Liver (tissue), 9 donors: ENCODE measurements around the gene CAPNS2. TPM values are rescaled to one million over a fixed set of nuclear protein-coding genes. Genes with fewer than 3 reads are reported as not detected.

Experiments
- DNase-seq: peaks from one replicate; pipeline ENCODE4 v3.0.0-alpha.2; 2017; ENCODE audit warnings: low spot score
- H3K27ac ChIP-seq, 2 donors: one replicate each; pipeline ENCODE4 v1.7.0; 2013; ENCODE audit warnings: inconsistent platforms in 2 of 2, low read length in 2 of 2, control low read depth in 1 of 2, low read depth in 1 of 2, mild to moderate bottlenecking in 1 of 2
- H3K27me3 ChIP-seq, 4 donors: one replicate each; pipeline versions ENCODE4 v1.6.1 to v1.7.0; 2013; ENCODE audit warnings: low read length in 3 of 4, inconsistent platforms in 1 of 4, mild to moderate bottlenecking in 1 of 4, moderate library complexity in 1 of 4; ENCODE audit not compliant: control insufficient read depth in 4 of 4, insufficient read depth in 4 of 4
- H3K36me3 ChIP-seq, 4 donors: one replicate each; pipeline versions ENCODE4 v1.6.1 to v1.7.0; 2013; ENCODE audit warnings: low read length in 3 of 4, mild to moderate bottlenecking in 3 of 4, low read depth in 1 of 4, moderate library complexity in 1 of 4; ENCODE audit not compliant: control insufficient read depth in 4 of 4, insufficient read depth in 3 of 4
- H3K4me1 ChIP-seq, 4 donors: one replicate each; pipeline versions ENCODE4 v1.6.1 to v1.7.0; 2013; ENCODE audit warnings: low read length in 3 of 4, mild to moderate bottlenecking in 3 of 4, moderate library complexity in 1 of 4; ENCODE audit not compliant: control insufficient read depth in 4 of 4, insufficient read depth in 4 of 4
- H3K4me3 ChIP-seq, 3 donors: one replicate each; pipeline versions ENCODE4 v1.6.1 to v1.7.0; 2013; ENCODE audit warnings: low read length in 3 of 3, control low read depth in 1 of 3, low read depth in 1 of 3, mild to moderate bottlenecking in 1 of 3
- H3K9ac ChIP-seq, 2 donors: one replicate each; pipeline ENCODE4 v1.7.0; 2013; ENCODE audit warnings: low read length in 2 of 2, mild to moderate bottlenecking in 2 of 2, moderate library complexity in 2 of 2, control low read depth in 1 of 2, low read depth in 1 of 2
- H3K9me3 ChIP-seq, 4 donors: one replicate each; pipeline versions ENCODE4 v1.6.1 to v1.7.0; 2013; ENCODE audit warnings: low read length in 3 of 4; ENCODE audit not compliant: control insufficient read depth in 4 of 4
- CTCF ChIP-seq: fragments of 150-350 bp; IDR thresholded peaks from 2 replicates; pipeline ENCODE4 v1.5.1; 2017; ENCODE audit warnings: improper control_type of control experiment, low read depth, low read length; ENCODE audit not compliant: missing input control
- EGR1 ChIP-seq, 2 donors: IDR thresholded peaks; 2 replicates each; pipeline ENCODE4 v1.6.1; 2016 to 2018; ENCODE audit warnings: antibody characterized with exemption in 2 of 2, low read depth in 2 of 2
- FOXA1 ChIP-seq: IDR thresholded peaks from 2 replicates; pipeline ENCODE4 v1.6.1; 2016; ENCODE audit warnings: antibody characterized with exemption
- FOXA2 ChIP-seq: IDR thresholded peaks from 2 replicates; pipeline ENCODE4 v1.6.1; 2016; ENCODE audit warnings: antibody characterized with exemption
- GABPA ChIP-seq, 2 donors: IDR thresholded peaks in 1 of 2; conservative IDR thresholded peaks in 1 of 2; 2 replicates each; pipeline ENCODE4 v1.6.1; 2016; ENCODE audit warnings: antibody characterized with exemption in 2 of 2, mild to moderate bottlenecking in 1 of 2, moderate library complexity in 1 of 2
- HNF4A ChIP-seq, 2 donors: conservative IDR thresholded peaks; 2 replicates each; pipeline ENCODE4 v1.6.1; 2016; ENCODE audit warnings: antibody characterized with exemption in 2 of 2, mild to moderate bottlenecking in 2 of 2
- HNF4G ChIP-seq: IDR thresholded peaks from 2 replicates; pipeline ENCODE4 v1.6.1; 2016; ENCODE audit warnings: antibody characterized with exemption
- JUND ChIP-seq, 2 donors: IDR thresholded peaks; 2 replicates each; pipeline ENCODE4 v1.6.1; 2016; ENCODE audit warnings: antibody characterized with exemption in 2 of 2
- MAX ChIP-seq: IDR thresholded peaks from 2 replicates; pipeline ENCODE4 v1.6.1; 2016; ENCODE audit warnings: antibody characterized with exemption
- NR2F2 ChIP-seq: IDR thresholded peaks from 2 replicates; pipeline ENCODE4 v1.6.1; 2016; ENCODE audit warnings: antibody characterized with exemption
- RAD21 ChIP-seq, 2 donors: IDR thresholded peaks; 2 replicates each; pipeline ENCODE4 v1.6.1; 2016; ENCODE audit warnings: antibody characterized with exemption in 2 of 2, mild to moderate bottlenecking in 2 of 2
- REST ChIP-seq: IDR thresholded peaks from 2 replicates; pipeline ENCODE4 v1.6.1; 2016; ENCODE audit warnings: antibody characterized with exemption, mild to moderate bottlenecking
- RXRA ChIP-seq, 2 donors: IDR thresholded peaks; 2 replicates each; pipeline ENCODE4 v1.6.1; 2017 to 2018; ENCODE audit warnings: antibody characterized with exemption in 2 of 2, mild to moderate bottlenecking in 1 of 2
- SP1 ChIP-seq: IDR thresholded peaks from 2 replicates; pipeline ENCODE4 v1.6.1; 2018; ENCODE audit warnings: antibody characterized with exemption, mild to moderate bottlenecking
- TAF1 ChIP-seq: conservative IDR thresholded peaks from 2 replicates; pipeline ENCODE4 v1.6.1; 2016; ENCODE audit warnings: antibody characterized with exemption, mild to moderate bottlenecking
- YY1 ChIP-seq: IDR thresholded peaks from 2 replicates; pipeline ENCODE4 v1.6.1; 2016; ENCODE audit warnings: antibody characterized with exemption, mild to moderate bottlenecking
- WGBS: extraction: QIAGEN DNeasy Blood & Tissue Kit; methylation state at CpG from one replicate; pipeline ENCODE4 v1.1.7; 2013; 5-methylcytosine and 5-hydroxymethylcytosine counted together
- polyA plus RNA-seq, 2 donors: library from polyadenylated mRNA; stranded (reverse) in 1 of 2; unstranded in 1 of 2; fragments of 200-250 nt in 1 of 2; fragments of >200 nt in 1 of 2; fragmentation: Nextera tagmentation in 1 of 2; extraction: Ambion mirVana in 1 of 2; gene quantifications; one replicate each; pipeline versions ENCODE4 v1.2.1 to v1.2.3, GENCODE V29; 2013 to 2015
- total RNA-seq, 2 donors: library from RNA; depleted of rRNA; stranded (reverse); fragments of >200 nt; gene quantifications; one replicate each; pipeline ENCODE4 v1.2.3, GENCODE V29; 2014
- TF ChIP-seq, protein P1 (sequence below): IDR thresholded peaks from 2 replicates; pipeline ENCODE4 v1.6.1; 2016; ENCODE audit warnings: antibody characterized with exemption
- donor health status: healthy.
- donor health status: healthy.
- donor health status: healthy.
- donor health status: healthy.
- donor health status: healthy.

Gene CAPNS2
- total and polyA plus RNA-seq, 4 donors = 0.33 to 0.42 TPM; not detected in 2

DNA sequence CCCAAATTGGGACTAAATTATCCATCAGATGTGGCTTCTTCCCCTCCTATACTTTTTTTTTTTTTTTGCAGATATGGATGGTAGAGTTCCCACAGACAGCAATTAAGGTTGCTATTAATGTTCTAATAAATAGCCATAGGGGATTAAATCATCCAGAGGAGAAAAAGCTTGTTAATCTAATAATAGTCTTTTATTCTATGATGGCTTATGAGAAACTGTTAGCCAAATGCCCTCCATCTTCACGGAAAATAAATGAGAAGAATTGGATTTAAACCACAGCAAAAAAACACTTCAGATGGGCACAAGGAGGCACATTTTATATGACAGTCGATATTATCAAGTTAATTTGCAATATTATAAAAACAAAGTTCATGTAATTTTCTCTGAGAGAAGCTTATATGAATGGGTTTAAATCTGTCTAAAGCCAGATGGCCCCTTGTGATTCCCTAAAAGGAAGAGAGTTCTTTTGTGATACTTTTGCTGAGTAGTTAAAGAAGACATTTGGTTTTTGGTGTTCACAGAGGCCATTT is 5.1 kb upstream of the CAPNS2 start:
- peaks cover 0 to 3% (median 0%) of the 10 kb centered on the region in 4 donors for H3K36me3 ChIP-seq
- H3K27me3 ChIP-seq = no peaks in the 10 kb centered on the region
- no peak for DNase-seq
- TF ChIP-seq HNF4G (no peak), SP1 (no peak), MAX (no peak), JUND (IDR thresholded peaks at IDR 0.05) (no peak), REST (no peak), CTCF (no peak), RAD21 (IDR thresholded peaks at IDR 0.05) (no peak), RXRA (IDR thresholded peaks at IDR 0.05) (no peak), TAF1 (no peak), FOXA1 (no peak), YY1 (no peak)
- TF ChIP-seq, protein P1, sequence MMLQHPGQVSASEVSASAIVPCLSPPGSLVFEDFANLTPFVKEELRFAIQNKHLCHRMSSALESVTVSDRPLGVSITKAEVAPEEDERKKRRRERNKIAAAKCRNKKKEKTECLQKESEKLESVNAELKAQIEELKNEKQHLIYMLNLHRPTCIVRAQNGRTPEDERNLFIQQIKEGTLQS = no peak
- H3K4me3 ChIP-seq = no peak overlapping the region
- H3K9me3 ChIP-seq = no peaks in the 10 kb centered on the region
- WGBS = 86% methylated on average over 2 of the region's 2 CpGs
- H3K9ac ChIP-seq = no peak overlapping the region
- H3K4me1 ChIP-seq = no peaks in the 10 kb centered on the region
- H3K27ac ChIP-seq = no peak overlapping the region

DNA sequence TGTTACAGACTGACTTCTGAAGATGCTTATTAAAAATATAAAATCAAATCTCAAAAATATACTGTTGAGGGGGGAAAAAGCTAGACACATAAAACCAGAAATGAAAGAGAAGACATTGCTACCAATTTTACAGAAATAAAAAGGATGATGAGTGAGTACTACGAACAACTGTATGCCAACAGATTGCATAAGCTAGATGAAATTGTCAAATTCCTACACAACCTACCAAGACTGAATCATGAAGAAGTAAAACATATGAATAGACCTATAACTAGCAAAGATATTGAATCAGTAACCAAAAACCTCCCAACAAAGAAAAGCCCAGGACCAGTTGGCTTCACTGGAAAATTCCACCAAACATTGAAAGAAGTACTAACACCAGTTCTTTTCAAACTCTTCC is 3.5 kb upstream of the CAPNS2 start:
- no peak for TF ChIP-seq SP1
- no peak for TF ChIP-seq JUND (IDR thresholded peaks at IDR 0.05)
- TF ChIP-seq FOXA1 = no peak
- no peak for TF ChIP-seq RXRA (IDR thresholded peaks at IDR 0.05)
- TF ChIP-seq, protein P1 = no peak
- no peak for TF ChIP-seq MAX
- TF ChIP-seq RAD21 (IDR thresholded peaks at IDR 0.05) = no peak
- TF ChIP-seq EGR1 (IDR thresholded peaks at IDR 0.05; ENCODE audit: low read depth in 2 of 2) = no peak
- TF ChIP-seq HNF4A (conservative IDR thresholded peaks at IDR 0.05) = no peak
- TF ChIP-seq YY1 = no peak
- no peak for TF ChIP-seq NR2F2
- TF ChIP-seq FOXA2 = no peak
- no peak for TF ChIP-seq TAF1
- no peak for TF ChIP-seq CTCF
- TF ChIP-seq REST = no peak
- no peak for TF ChIP-seq GABPA (IDR thresholded peaks at IDR 0.05 in 1 of 2, conservative IDR thresholded peaks at IDR 0.05 in 1 of 2)
- TF ChIP-seq HNF4G = no peak
- WGBS = 89% methylated on average over 1 of the region's 1 CpG
- Histone ChIP-seq H3K27ac (no peak overlapping the region), H3K27me3 (no peaks in the 10 kb centered on the region), H3K9me3 (no peaks in the 10 kb centered on the region), H3K4me3 (no peak overlapping the region), H3K4me1 (no peaks in the 10 kb centered on the region), H3K36me3 (no peaks in the 10 kb centered on the region), H3K9ac (no peak overlapping the region)
- no peak for DNase-seq
